DMS153 treated with DMSO at 0.1 percent for 48 hours (cell line): ENCODE data around the gene FAM89B.
A peak's percentile ranks its signal among the peaks of the same experiment; 100 is the strongest.
"Not testable (repeated sequence)": the region's sequence is repeated elsewhere in the genome, so short reads cannot be mapped to it uniquely, and the experiment has no call there.

ENCODE experiments used
- DNase-seq: peaks from one replicate; lab custom pipeline; 2025; ENCODE audit not compliant: unreplicated experiment; lab: John Stamatoyannopoulos, UW

The FAM89B gene

DNA sequence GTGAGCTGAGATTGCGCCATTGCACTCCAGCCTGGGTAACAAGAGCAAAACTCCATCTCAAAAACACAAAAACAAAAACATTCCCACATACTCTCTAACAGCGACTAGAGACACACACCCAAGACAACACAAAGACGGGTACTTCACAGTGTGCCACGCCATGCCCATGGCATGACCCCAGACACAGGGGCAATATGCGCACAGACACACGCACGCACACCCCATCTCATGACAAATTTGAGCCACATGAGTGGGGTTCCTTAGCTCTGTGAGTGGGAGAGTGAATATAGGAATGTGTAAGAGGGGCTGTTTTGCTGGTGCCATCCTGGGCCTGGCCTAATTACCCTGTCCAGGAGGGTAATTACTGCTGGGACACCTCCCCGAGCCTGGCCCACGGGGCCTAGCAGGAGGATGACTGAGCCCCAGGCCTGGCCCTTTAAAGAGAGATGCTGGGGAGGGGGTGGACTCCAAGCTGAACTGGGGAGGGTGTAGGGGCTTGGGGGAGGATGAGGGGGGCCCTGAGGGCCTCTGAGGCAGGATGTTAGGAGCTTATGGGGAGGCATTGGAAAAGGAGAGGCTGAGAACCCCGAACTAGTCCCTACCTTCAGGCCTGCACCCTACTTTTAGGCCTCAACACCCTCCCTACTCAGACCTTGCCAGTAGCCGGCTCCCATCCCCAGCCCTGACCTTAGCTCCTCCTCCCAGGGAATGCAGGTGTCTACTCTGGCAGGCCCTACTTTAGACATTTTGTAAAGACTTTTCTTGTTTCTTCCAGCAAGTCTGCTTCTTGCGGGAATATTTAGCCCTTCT is 15.7 kb upstream of the FAM89B start:
- no peak for DNase-seq

DNA sequence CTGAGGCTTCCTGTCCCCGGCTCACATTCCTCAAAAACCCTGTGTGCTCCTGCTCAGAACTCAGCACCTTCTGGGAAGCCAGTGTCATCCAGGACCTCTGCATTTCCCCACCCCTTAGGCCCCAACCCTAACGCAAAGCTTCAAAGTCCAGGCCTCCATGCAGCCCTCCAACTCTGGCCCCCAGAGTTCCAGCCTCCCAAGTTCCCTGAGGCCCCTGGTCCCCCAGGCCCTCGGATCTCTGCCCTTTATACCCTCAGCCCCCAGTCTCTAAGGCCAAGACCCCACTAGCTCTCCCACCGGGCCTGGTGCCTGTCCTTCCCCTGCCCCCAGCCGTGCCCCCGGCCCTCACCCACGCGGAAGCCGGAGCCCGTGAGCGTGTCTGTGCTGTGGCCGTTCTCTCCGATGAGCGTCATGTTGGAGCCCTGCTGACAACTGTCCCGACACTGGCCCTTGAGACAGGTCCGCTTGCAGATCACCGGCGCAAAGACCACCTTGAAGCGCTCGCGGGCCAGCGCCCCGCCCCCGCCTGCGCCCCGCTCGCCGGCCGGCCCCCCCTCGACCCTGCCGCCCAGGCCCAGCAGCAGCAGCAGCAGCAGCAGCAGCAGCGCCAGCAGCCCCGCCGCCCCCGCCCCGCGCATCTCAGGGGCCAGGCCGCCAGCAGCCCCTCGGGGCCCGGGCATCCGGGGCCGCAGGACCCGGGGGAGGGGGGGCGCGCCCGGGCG is 14.9 kb upstream of the FAM89B start:
- DNase-seq: no peak

DNA sequence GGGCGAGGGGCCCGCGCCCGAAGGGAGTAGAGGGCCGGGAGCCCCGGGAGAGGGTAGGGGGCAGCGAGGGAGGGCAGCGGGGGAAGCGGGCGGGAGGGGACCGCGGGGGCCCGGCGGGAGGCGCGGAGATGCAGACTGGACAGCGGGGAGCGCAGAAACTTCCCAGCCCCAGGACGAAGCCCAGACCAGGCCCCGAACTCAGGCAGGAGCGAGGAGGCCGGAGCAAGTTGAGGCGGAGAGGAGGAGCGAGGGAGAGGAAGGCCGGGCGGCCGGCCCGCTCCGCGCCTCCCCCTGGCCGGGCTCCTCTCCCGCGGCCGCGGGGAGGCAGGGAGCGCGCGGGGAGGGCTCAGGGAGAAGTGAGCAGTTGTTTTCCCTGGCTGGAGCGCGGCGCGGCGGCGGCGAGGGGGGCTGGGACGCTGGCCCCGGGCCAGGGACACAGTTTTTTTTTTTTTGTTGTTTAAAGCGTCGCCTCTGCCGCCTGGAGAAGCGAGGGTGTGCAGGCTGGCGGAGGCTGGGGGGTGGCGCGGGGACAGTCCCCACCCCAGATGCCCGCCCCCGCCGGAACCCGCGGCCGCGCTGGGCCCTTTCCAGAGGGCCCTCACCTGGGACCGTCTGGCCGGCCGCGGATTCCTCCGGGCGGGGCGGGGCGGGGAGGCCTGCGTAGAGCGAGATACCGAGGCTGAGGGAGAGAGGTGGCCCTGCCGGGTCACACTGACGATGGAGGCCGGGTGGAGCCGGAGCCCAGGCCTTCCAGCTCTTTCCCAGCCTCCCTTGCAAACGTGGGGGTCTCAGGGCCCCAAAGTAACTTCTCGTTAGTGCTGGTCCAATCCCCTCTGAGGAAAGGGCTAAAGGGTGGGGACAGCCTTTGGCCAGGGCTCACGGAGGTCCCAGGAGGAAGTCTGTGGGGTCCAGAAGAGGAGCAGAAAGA is 14.1 kb upstream of the FAM89B start, which contains the start of gene LTBP3:
Gene LTBP3 (minus strand): TSS at position 358 of the 928 bp plus-strand sequence. CDS start 400 bp downstream, outside the sequence.
- DNase-seq: peak; percentile 49

DNA sequence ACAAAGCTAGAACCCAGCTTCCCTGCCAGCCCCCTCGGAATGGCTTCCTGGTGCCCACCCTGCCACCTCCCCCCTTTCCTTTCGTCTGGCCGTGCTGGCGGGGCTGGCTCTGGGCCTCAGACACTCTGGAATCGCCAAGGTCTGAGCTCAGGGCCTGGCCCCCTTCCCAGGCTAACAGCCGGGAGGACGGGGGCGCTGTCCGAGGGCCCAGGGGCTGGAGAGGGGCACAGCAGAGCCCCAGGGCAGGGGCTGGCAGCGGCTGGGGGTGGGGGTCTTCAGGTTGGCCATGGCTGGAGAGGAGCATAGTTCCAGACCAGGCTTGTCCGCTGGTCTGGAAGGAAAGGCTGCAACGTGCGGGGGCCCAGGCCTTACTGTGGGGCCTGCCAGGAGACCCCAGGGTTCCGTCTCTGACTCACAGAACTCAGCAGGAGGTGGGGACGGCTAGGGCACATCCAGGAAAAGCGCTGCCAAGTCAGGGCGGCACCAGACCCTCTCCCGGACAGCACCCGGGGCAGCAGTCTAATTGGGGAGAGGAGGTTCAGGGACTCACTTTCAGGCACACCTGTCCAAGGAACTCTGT is 13.3 kb upstream of the FAM89B start:
- no peak for DNase-seq

DNA sequence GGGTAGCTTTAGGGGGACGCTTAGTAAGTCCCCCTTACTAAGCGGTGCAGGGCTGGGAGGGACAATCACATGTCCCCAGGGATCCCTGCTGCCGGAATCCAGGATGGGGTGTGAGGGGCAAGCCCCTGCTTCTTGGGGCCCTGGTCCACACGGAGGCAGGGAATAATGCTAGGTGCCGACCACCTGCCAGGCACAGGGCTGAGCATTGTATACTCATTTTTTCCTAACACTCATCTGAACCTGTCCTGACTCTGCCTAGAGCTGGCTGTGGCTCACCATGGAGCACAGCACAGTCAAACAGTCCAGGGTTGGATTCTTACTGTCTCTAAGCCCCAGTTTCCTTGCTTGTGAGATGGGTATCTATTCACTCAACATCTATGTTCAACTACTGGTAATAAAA is 12.8 kb upstream of the FAM89B start:
- no peak for DNase-seq

DNA sequence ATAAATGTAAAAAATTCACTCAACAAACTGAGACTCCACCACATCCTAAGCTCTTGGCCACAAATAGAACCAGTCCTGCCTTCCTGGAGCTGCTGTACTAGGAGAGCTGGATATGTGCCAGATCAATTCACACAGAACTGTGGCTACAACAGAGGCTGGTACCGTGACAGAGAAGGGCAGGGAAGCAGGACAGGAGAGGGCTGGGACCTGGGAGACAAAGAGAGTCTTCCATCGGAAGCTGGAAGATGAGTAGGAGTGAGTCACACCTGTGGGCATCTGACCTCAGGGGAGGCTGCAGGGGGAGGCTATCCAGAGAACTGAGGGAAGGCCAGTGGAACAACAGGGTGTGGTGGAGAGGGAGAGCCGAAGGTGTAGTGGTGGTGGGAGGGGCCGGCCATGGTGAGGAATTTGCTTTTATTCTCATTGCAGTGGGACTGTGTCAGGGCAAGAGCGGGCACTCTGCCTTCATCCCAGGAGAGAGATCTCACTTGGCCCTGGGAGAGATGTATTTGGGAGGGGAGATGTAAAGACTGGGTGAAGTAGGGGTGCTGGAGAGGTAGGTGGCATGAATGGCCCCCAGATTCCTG is 12.3 kb upstream of the FAM89B start:
- DNase-seq: peak; percentile 85

DNA sequence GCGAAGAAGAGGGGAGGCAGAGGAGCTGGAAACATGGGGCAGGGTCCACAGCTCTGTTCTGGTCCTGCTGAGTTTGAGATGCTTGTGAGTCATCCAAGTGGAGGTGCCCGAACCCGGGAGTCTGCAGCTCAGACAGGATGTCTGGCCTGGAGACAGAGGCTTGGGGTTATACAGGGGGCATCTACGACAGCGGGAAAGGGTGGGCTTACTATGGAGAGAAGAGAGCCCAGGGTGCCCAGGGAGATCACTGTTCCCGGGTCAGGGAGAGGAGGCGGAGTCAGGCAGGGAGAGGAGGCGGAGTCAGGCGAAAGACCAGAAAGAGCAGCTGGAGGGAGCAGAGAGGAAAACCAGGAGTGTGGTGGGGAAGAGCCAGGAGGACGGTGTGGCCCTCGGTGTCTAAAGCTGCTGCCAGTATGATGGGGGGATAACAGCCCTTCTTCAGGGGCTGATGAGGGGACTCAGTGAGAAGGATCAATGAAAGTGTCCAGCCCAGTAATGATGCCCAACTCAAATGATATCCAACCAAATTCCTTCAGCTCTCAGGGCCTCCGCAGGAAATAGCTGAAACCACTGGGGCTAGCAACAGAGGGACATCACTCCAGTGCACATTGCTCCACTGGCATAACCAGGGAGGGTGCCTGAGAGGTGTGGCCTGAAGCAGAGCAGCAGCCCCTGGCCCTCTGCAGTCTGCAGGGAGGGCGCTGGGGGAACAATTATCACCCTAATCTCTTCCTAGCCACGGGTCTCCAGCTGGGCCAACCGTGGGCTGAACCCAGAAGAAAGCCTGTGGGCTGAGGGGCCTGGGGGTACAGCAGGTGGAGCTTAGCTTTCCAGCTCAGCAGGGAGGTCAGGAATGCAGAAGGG is 11.6 kb upstream of the FAM89B start:
- DNase-seq: peak; percentile 11

DNA sequence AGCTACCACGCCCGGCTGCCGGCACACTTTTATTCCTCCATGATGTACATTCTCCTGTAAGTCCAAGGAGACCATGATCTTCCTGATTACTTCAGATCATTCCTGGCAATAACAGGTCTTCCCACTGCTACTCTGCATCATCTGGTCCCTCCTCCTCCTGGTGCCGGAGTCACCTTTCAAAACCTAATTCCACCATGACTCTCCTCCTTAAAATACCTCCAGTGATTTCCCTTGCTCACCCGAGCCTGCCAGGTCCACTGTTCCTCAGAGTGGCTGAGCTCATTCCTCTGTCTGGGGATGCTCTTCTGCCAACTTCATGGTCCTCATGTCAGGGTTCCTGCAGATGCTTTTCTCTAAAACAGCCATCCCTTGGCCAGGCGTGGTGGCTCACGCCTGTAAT is 10.3 kb upstream of the FAM89B start:
- no peak for DNase-seq

DNA sequence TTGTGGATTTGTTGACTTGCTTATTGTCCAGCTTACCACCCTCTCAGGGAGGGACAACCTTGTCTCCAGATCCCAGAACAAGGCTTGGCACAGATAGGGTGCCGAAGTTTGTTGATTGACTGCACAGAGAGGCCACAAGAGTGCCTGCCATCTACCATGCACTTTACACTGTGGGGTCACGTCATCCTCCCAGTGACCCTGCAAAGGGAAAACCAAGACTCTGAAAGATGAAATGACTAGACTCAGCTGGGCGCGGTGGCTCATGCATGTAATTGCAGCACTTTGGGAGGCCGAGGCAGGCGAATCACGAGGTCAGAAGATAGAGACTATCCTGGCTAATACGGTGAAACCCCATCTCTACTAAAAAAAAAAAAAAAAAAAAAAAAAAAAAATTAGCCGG is 9.6 kb upstream of the FAM89B start:
- DNase-seq: no peak

DNA sequence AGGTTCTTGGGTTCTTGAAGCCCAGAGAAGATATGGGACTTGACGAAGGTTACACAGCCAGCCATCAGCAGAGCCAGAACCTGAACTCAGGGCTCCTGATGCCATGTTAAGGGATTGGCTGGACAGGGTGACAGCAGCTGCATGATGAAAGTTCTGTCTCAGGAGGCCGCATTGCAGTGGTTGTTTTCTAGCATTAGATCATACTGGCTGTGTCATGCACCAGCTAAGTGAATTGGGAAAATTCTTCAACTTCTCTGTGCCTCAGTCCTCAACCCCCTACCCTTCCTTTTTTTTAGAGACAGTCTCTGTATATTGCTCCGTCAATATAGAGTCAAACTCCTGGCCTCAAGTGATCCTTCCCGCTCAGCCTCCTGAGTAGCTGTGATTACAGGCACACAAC is 8.7 kb upstream of the FAM89B start:
- DNase-seq: no peak

DNA sequence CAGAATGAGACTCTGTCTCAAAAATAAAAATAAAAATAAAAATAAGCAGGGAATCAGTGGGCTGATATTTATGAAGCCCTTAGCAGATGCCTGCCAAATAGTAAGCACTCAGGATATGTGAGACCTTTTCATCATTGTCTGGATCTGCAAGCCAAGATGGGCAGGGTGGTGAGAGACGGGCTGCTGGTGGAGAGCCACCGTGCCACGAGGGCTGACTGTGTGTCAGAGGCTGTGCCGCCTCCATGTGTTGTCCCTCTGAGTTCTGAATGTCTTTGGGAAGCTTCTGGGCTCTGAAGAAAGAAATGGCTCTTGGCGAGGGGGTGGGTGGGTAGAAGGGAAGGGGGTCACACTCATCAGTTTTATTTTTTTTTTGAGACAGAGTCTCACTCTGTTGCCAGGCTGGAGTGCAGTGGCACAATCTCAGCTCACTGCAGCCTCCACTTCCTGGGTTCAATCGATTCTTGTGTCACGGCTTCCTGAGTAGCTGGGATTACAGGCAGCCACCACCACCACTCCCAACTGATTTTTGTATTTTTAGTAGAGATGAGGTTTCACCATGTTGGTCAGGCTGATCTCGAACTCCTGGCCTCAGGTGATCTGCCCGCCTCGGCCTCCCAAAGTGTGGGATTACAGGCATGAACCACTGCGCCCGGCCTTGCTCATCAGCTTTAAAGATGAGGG is 7.3 kb upstream of the FAM89B start:
- DNase-seq: not testable (repeated sequence)

DNA sequence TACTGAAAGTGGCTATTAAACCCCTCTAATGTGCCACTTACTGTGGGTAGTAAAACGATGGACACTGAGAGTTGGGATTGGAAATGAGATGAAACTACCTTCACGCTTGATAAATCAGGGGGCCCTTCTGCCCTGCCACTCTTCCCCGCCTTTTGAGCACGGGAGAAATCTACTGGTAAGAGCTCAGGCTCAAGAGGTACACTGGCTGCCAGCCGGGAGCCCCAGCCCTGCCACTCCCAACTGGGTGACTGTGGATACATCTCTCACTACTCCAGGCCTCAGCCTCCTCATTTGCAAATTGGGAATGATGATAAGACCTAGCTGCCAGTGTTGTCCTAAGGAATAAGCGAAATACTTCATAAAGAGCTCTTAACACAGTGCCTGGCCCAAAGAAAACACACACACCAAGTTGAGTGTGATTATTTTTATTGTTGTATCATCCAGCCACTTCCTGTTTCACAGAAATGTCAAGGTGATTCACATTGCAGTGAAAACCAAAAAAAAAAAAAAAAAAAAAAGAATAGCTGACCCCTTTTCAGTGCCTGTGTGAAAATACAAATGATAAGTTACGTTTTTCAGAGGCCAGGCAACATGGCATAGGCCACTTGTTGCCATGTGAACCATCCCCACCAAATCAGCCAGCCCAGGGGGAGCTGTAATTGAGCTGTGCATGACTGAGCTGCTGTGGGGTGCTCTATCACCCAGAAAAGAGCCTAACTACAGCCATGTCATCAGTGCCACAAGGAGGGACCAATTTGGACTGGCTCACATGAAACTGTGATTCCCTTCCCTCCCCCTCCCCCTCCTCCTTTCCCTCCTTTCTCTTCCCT is 6.5 kb upstream of the FAM89B start:
- no peak for DNase-seq

DNA sequence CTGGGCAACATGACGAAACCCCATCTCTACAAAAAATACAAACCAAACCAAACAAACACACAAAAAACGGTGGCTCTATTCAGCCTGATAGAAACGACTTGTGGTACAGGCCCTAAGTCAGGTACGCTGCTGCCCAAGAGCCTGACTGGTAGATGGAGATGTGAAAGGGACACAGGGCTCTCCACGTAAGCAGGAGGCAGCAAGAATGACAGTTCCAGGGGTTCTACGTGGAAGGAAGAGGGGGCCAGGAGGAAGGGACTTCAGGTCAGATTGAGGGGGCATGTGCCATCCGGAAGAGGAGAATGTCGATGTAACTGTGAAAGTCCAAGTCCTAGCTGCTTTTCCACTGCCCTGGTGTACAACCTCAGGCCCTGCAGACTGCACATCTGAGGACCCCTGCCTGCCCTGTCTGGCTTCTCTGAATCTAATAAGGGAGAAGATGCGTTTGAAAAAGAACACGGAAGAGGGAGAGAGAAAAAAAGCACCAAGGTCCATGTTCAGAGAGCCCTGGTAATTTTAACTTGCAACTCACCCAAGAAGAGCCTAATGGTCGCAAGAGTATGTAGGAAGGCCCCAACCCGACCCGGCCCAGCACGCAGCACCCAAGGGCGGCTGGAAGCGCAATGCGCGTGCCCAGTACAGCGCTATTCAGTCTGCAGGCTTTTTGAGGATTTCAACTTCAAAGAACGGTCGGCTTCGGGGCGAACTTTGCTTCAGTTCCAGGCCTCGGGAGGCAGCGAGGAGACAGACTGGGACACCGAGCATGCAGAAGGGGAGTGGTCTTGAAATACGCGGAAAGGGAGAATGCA is 3.0 kb upstream of the FAM89B start:
- no peak for DNase-seq

DNA sequence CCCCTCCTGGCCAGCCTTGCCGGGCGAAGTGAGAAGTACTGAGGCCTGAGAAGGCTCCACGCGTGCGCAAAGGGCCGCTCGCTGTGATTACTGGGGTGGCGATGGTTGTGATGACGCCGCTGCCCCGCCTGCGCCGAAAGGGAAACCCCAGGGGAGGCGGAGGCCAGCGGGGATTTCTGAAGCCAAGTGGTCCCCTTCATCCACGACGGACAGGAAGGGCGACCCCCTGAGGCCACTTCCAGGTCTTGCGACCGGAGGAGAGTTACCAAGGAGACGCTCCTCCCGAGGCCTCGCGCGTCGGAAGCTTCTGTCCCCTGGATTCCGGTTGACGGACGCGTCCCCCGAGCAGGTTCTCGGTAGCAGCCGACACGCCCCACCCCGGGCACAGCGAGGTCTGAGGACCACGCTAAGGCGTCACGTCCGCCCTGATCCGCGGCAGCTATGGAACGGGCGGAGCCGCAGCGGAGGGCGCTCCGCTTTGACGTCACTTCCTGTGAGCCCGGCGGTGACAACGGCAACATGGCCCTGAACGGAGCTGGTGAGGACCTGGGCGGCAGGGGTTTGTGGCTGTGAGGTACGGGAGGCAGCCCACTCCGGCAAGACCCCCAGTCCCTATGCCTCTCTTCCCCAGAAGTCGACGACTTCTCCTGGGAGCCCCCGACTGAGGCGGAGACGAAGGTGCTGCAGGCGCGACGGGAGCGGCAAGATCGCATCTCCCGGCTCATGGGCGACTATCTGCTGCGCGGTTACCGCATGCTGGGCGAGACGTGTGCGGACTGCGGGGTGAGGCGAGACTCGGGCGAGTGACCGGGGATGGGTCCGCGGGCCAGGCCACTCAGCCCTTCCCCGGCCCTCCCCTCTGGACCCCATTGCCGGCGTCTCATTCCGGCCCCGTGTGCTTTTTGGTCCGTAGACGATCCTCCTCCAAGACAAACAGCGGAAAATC is 2.1 kb upstream of the FAM89B start, which contains the start of gene ZNRD2:
Gene ZNRD2 (plus strand): TSS at position 505 of the 946 bp plus-strand sequence. CDS start 15 bp downstream, at position 520.
- peak; percentile 93 for DNase-seq

DNA sequence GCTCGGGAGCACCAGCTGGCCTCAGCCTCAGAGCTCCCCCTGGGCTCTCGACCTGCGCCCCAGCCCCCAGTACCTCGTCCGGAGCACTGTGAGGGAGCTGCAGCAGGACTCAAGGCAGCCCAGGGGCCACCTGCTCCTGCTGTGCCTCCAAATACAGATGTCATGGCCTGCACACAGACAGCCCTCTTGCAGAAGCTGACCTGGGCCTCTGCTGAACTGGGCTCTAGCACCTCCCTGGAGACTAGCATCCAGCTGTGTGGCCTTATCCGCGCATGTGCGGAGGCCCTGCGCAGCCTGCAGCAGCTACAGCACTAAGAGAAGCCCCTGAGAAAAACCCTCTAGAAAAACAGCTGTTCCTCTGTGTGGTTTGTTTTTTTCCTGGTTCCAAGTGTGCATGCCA is 918 bp upstream of the FAM89B start:
- DNase-seq: no peak

DNA sequence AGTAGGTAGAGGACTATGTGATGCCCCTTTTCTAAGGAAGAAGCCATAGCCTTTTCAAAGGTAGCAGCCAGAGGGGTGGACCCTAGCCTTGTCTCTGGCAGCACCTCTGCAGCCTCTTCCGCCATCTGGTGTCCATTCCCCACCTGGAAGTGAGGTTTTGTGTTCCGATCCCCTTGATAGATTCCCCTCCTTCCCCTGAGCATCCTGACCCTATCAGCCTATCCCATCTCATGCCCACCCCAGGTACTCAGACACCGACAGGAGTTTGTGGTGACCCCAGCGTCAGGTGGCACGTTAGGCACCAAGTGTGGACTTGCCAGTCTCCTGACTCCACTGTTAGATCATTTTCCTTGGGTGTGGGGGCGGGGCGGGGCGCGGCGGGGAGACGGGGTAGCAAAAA is 398 bp upstream of the FAM89B start:
- DNase-seq: peak; percentile 34
